H9 (cell line): ENCODE measurements around the gene RMRP. TPM values are rescaled to one million over a fixed set of nuclear protein-coding genes. Genes with fewer than 3 reads are reported as not detected.

Experiments used
- DNase-seq: peaks from one replicate; pipeline ENCODE4 v3.0.0-alpha.2; 2017
- H2AFZ ChIP-seq: one replicate; pipeline ENCODE4 v1.6.1; 2013; ENCODE audit warnings: mild to moderate bottlenecking, low read length, control low read depth, moderate library complexity
- H2AK5ac ChIP-seq: 2 replicates; pipeline ENCODE4 v1.6.1; 2013; ENCODE audit warnings: low read length, control low read depth, mixed read lengths; ENCODE audit not compliant: insufficient read length
- H2BK120ac ChIP-seq: one replicate; pipeline ENCODE4 v1.6.1; 2013; ENCODE audit warnings: low read depth, mild to moderate bottlenecking, low read length, control low read depth, inconsistent platforms; ENCODE audit not compliant: poor library complexity, severe bottlenecking
- H2BK12ac ChIP-seq: 2 replicates; pipeline ENCODE4 v1.6.1; 2013; ENCODE audit warnings: low read length, control low read depth, mixed read lengths, low read depth; ENCODE audit not compliant: insufficient read length
- H2BK15ac ChIP-seq: 2 replicates; pipeline ENCODE4 v1.6.1; 2013; ENCODE audit warnings: low read depth, low read length, control low read depth
- H2BK20ac ChIP-seq: one replicate; pipeline ENCODE4 v1.6.1; 2013; ENCODE audit warnings: low read depth, mild to moderate bottlenecking, low read length, control low read depth, inconsistent platforms; ENCODE audit not compliant: poor library complexity, severe bottlenecking
- H2BK5ac ChIP-seq: 2 replicates; pipeline ENCODE4 v1.6.1; 2013; ENCODE audit warnings: low read length, control low read depth, mixed read lengths; ENCODE audit not compliant: insufficient read length
- H3K14ac ChIP-seq: 2 replicates; pipeline ENCODE4 v1.6.1; 2013; ENCODE audit warnings: low read length, control low read depth; ENCODE audit not compliant: insufficient read depth
- H3K18ac ChIP-seq: 2 replicates; pipeline ENCODE4 v1.6.1; 2013; ENCODE audit warnings: low read depth, mild to moderate bottlenecking, mixed read lengths, low read length, control low read depth; ENCODE audit not compliant: insufficient read length
- H3K23ac ChIP-seq: 2 replicates; pipeline ENCODE4 v1.6.1; 2013; ENCODE audit warnings: low read length, control low read depth, mixed read lengths, low read depth; ENCODE audit not compliant: insufficient read length
- H3K23me2 ChIP-seq: 2 replicates; pipeline ENCODE4 v1.6.1; 2013; ENCODE audit warnings: low read depth, mild to moderate bottlenecking, mixed read lengths, low read length, control low read depth; ENCODE audit not compliant: insufficient read length, poor library complexity, severe bottlenecking
- H3K27ac ChIP-seq: 2 replicates; pipeline ENCODE4 v1.5.1; 2013; ENCODE audit warnings: low read length, control low read depth, mixed read lengths, low read depth; ENCODE audit not compliant: insufficient read length
- H3K27me3 ChIP-seq: 2 replicates; pipeline ENCODE4 v1.6.1; 2013; ENCODE audit warnings: low read length, control low read depth, inconsistent platforms; ENCODE audit not compliant: insufficient read depth
- H3K4ac ChIP-seq: 2 replicates; pipeline ENCODE4 v1.6.1; 2013; ENCODE audit warnings: low read depth, mild to moderate bottlenecking, control low read depth, inconsistent platforms, low read length, moderate library complexity
- H3K4me1 ChIP-seq: 2 replicates; pipeline ENCODE4 v1.6.1; 2013; ENCODE audit warnings: low read length, control low read depth, inconsistent platforms; ENCODE audit not compliant: insufficient read depth
- H3K4me2 ChIP-seq: 2 replicates; pipeline ENCODE4 v1.6.1; 2013; ENCODE audit warnings: low read length, control low read depth, mixed read lengths; ENCODE audit not compliant: insufficient read length, insufficient read depth
- H3K56ac ChIP-seq: 2 replicates; pipeline ENCODE4 v1.6.1; 2013; ENCODE audit warnings: low read depth, mild to moderate bottlenecking, mixed read lengths, low read length, control low read depth; ENCODE audit not compliant: insufficient read length
- H3K79me1 ChIP-seq: 2 replicates; pipeline ENCODE4 v1.6.1; 2013; ENCODE audit warnings: low read depth, mild to moderate bottlenecking, moderate library complexity, low read length, control low read depth, inconsistent platforms; ENCODE audit not compliant: insufficient read depth, poor library complexity, severe bottlenecking
- H3K79me2 ChIP-seq: 2 replicates; pipeline ENCODE4 v1.6.1; 2013; ENCODE audit warnings: low read length, control low read depth, inconsistent platforms; ENCODE audit not compliant: insufficient read depth
- H3K9ac ChIP-seq: 2 replicates; pipeline ENCODE4 v1.6.1; 2013; ENCODE audit warnings: low read length, control low read depth, mixed read lengths; ENCODE audit not compliant: insufficient read length; ENCODE audit errors: extremely low read depth
- H3K9me3 ChIP-seq: one replicate; pipeline ENCODE4 v1.6.1; 2013; ENCODE audit warnings: low read depth, low read length, inconsistent platforms; ENCODE audit not compliant: control insufficient read depth
- H3T11ph ChIP-seq: one replicate; pipeline ENCODE4 v1.6.1; 2013; ENCODE audit warnings: mild to moderate bottlenecking, low read length, control low read depth, inconsistent platforms
- H4K20me1 ChIP-seq: one replicate; pipeline ENCODE4 v1.6.1; 2013; ENCODE audit not compliant: control insufficient read depth, insufficient read length, insufficient read depth
- H4K5ac ChIP-seq: 2 replicates; pipeline ENCODE4 v1.6.1; 2013; ENCODE audit warnings: low read depth, mild to moderate bottlenecking, mixed read lengths, low read length, control low read depth; ENCODE audit not compliant: insufficient read length
- H4K8ac ChIP-seq: replicated peaks from 2 replicates; pipeline ENCODE4 v1.6.1; 2013; ENCODE audit warnings: low read length, control low read depth, mixed read lengths, low read depth; ENCODE audit not compliant: insufficient read length
- H4K91ac ChIP-seq: 2 replicates; pipeline ENCODE4 v1.6.1; 2013; ENCODE audit warnings: low read depth, mild to moderate bottlenecking, moderate library complexity, mixed read lengths, low read length, control low read depth; ENCODE audit not compliant: insufficient read length
- H3K27ac Mint-ChIP-seq, 3 experiments: 2 replicates in 2 of 3; 3 replicates in 1 of 3; pipeline ENCODE4 v1.8.0; 2020 to 2021; ENCODE audit warnings: mixed read lengths in 3 of 3, mild to moderate bottlenecking in 1 of 3, moderate library complexity in 1 of 3
- H3K27me3 Mint-ChIP-seq: 2 replicates; pipeline ENCODE4 v1.8.0; 2021; ENCODE audit warnings: low read depth, mild to moderate bottlenecking, moderate library complexity, mixed read lengths
- H3K36me3 Mint-ChIP-seq, 3 experiments: 2 replicates in 2 of 3; 3 replicates in 1 of 3; pipeline ENCODE4 v1.8.0; 2020 to 2021; ENCODE audit warnings: low read depth in 3 of 3, mixed read lengths in 3 of 3; ENCODE audit not compliant: insufficient read depth in 1 of 3
- H3K4me1 Mint-ChIP-seq, 2 experiments: 2 replicates each; pipeline ENCODE4 v1.8.0; 2020; ENCODE audit warnings: mixed read lengths in 2 of 2
- H3K4me3 Mint-ChIP-seq, 2 experiments: 2 replicates in 1 of 2; 3 replicates in 1 of 2; pipeline ENCODE4 v1.8.0; 2020 to 2021; ENCODE audit warnings: mild to moderate bottlenecking in 2 of 2, mixed read lengths in 2 of 2, moderate library complexity in 1 of 2
- H3K9me3 Mint-ChIP-seq, 2 experiments: 2 replicates in 1 of 2; 3 replicates in 1 of 2; pipeline ENCODE4 v1.8.0; 2020; ENCODE audit warnings: mild to moderate bottlenecking in 2 of 2, mixed read lengths in 2 of 2, moderate library complexity in 1 of 2
- CTCF ChIP-seq: fragments of 200-600 bp; sonication (generic); conservative IDR thresholded peaks from 3 replicates; pipeline ENCODE4 v1.8.0; 2021; ENCODE audit warnings: antibody characterized with exemption, mild to moderate bottlenecking
- WGBS: extraction: QIAGEN DNeasy Blood & Tissue Kit; methylation state at CpG from one replicate; pipeline ENCODE4 v1.1.7; 2013; ENCODE audit warnings: missing lambda C conversion rate, low lambda C conversion rate, mixed read lengths; ENCODE audit not compliant: insufficient read length; ENCODE audit errors: extremely low coverage; 5-methylcytosine and 5-hydroxymethylcytosine counted together
- total RNA-seq: library from RNA; stranded (reverse); gene quantifications from 2 replicates; pipeline ENCODE4 v1.2.1, GENCODE V29; 2021

The RMRP gene
- total RNA-seq, 1 experiment from 2014 or later: 18,417 TPM

GRCh38 chr9:35669331-35670145 is 11.7 kb upstream of the RMRP start:
- Mint-ChIP-seq H3K4me3 (no peak overlapping the region), H3K36me3 (no peaks in the 10 kb centered on the region; a peak in 1 of 7 replicates), H3K9me3 (no peaks in the 10 kb centered on the region), H3K27ac (no peak overlapping the region), H3K4me1 (peaks cover 11% of the 10 kb centered on the region in 2 experiments), H3K27me3 (peaks cover 21% of the 10 kb centered on the region)
- no peak overlapping the region for H3K56ac ChIP-seq
- H4K8ac ChIP-seq: no peak overlapping the region
- no peaks in the 10 kb centered on the region for H4K20me1 ChIP-seq
- no peak overlapping the region for H4K5ac ChIP-seq
- no peaks in the 10 kb centered on the region for H3K79me1 ChIP-seq
- no peak overlapping the region for H4K91ac ChIP-seq
- no peaks in the 10 kb centered on the region for H3K9me3 ChIP-seq
- H3K4me2 ChIP-seq: no peak overlapping the region
- no peak overlapping the region for H3T11ph ChIP-seq
- no peak overlapping the region for H3K18ac ChIP-seq
- no peak overlapping the region for H3K14ac ChIP-seq
- H2BK5ac ChIP-seq: no peak overlapping the region
- H2BK20ac ChIP-seq: no peak overlapping the region
- no peak overlapping the region for H2AFZ ChIP-seq
- H3K23ac ChIP-seq: no peak overlapping the region
- no peak overlapping the region for H3K4ac ChIP-seq
- H3K79me2 ChIP-seq: no peaks in the 10 kb centered on the region
- H3K23me2 ChIP-seq: peaks cover 1% of the 10 kb centered on the region
- TF ChIP-seq CTCF: no peak
- H3K9ac ChIP-seq: no peak overlapping the region
- no peak for DNase-seq
- no peak overlapping the region for H2BK15ac ChIP-seq
- H3K27ac ChIP-seq: no peak overlapping the region
- H2BK120ac ChIP-seq: no peak overlapping the region
- no CpG with 5 or more reads among the region's 6 CpGs for WGBS
- H3K4me1 ChIP-seq: no peaks in the 10 kb centered on the region
- peaks cover 3% of the 10 kb centered on the region; the same call in 1 of the 2 replicates for H3K27me3 ChIP-seq
- H2AK5ac ChIP-seq: no peak overlapping the region
- no peak overlapping the region for H2BK12ac ChIP-seq
